Heart left ventricle (tissue), 13 donors: ENCODE results near the gene LRRC63.

Experiments
- POLR2A ChIP-seq, 2 donors: fragments of 450-650 bp; IDR thresholded peaks; one replicate each; pipeline ENCODE4 v1.6.1; 2017; ENCODE audit warnings: antibody characterized with exemption in 2 of 2, mild to moderate bottlenecking in 2 of 2, moderate library complexity in 2 of 2
- TF ChIP-seq, protein P1 (sequence below), 12 donors: fragments of 200-600 bp; sonication (generic) in 4 of 12; IDR thresholded peaks; one replicate each; pipeline versions ENCODE4 v1.5.0 to v1.8.0; 2018 to 2022; ENCODE audit warnings: antibody characterized with exemption in 12 of 12, mild to moderate bottlenecking in 5 of 12
- donor health status: ischemic (EF 13 %, LVEDD 7.1; RV severe dilation, severe dysfunction).
- donor health status: DM: no; HTN: yes; CAD: no.
- donor health status: DM: no; HTN: no; CAD: no.
- donor health status: ischemic (EF 25% LVEDD 6.9; RV normal size, moderate dysfunction).
- donor health status: ischemic (EF 25% LVEDD 5.7; RV mildly dilated, moderate dysfunction).
- donor health status: ischemic (EF 35%, LVEDD 5.7; RV mildly dilated, moderate dysfunction).
- donor health status: nonischemic (EF 11% LVEDD 7.7; RV severe dilation, severe dysfunction).
- donor health status: DM: yes; HTN: yes; CAD: no.
- donor health status: PGD.
- donor health status: ischemic (EF 29% LVEDD 5.4; RV normal size, mild dysfunction).
- donor health status: nonischemic (EF 23%, LVEDD 6.1; RV moderate dilation, normal function).

DNA sequence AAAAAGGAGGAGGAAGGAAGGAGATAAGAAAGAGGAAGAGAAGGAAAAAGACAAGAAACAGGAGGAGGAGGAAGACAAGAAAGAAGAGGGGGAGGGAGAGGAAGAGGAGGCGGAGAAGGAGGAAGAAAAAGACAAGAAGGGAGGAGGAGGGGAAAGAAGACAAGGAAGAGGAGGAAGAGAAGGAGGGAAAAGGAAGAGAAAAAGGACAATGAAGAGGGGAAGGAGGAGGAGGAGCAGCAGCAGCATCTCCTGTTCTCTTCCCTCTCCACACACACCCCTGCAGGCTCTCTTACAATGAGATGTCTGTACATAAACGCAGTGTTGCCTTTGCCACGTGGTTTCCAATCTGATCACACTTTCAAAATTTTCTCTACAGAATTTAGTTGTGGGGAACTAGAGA lies 108.7 kb downstream of the LRRC63 start:
- TF ChIP-seq POLR2A (IDR thresholded peaks at IDR 0.05): no peak
- TF ChIP-seq, protein P1, sequence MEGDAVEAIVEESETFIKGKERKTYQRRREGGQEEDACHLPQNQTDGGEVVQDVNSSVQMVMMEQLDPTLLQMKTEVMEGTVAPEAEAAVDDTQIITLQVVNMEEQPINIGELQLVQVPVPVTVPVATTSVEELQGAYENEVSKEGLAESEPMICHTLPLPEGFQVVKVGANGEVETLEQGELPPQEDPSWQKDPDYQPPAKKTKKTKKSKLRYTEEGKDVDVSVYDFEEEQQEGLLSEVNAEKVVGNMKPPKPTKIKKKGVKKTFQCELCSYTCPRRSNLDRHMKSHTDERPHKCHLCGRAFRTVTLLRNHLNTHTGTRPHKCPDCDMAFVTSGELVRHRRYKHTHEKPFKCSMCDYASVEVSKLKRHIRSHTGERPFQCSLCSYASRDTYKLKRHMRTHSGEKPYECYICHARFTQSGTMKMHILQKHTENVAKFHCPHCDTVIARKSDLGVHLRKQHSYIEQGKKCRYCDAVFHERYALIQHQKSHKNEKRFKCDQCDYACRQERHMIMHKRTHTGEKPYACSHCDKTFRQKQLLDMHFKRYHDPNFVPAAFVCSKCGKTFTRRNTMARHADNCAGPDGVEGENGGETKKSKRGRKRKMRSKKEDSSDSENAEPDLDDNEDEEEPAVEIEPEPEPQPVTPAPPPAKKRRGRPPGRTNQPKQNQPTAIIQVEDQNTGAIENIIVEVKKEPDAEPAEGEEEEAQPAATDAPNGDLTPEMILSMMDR (IDR thresholded peaks at IDR 0.05): no peak
